GM10266 (cell line): ENCODE data around the gene D2HGDH.

Experiments used
- DNase-seq: peaks from one replicate; pipeline ENCODE4 v3.0.0; 2012; ENCODE audit errors: extremely low spot score
- CTCF ChIP-seq: IDR thresholded peaks from 2 replicates; pipeline ENCODE4 v1.5.1; 2012; ENCODE audit warnings: mild to moderate bottlenecking, low read depth; ENCODE audit not compliant: control insufficient read depth, insufficient read depth; ENCODE audit errors: missing control alignments

The D2HGDH gene

GRCh38 chr2:241809383-241810306 is 75.2 kb downstream of the D2HGDH start:
- no peak for TF ChIP-seq CTCF

GRCh38 chr2:241810307-241811200 is 76.1 kb downstream of the D2HGDH start:
- TF ChIP-seq CTCF: no peak
- peak; percentile 23 for DNase-seq

More at GRCh38 chr2:241809383-241810306, 75.2 kb downstream of the D2HGDH start:
- DNase-seq: peak; percentile 24

- DNase-seq: peak; percentile 28
- no peak for TF ChIP-seq CTCF
Observed at GRCh38 chr2:241811201-241811951, 76.9 kb downstream of the D2HGDH start.

GRCh38 chr2:241811952-241812729 is 77.7 kb downstream of the D2HGDH start:
- TF ChIP-seq CTCF: no peak
- peak; percentile 22 for DNase-seq

- no peak for TF ChIP-seq CTCF
- DNase-seq: peak; percentile 26
Observed at GRCh38 chr2:241812730-241813643, 78.6 kb downstream of the D2HGDH start.
